Psoas muscle (tissue), 8 donors: ENCODE measurements around the gene CDKN2AIP. TPM values are rescaled to one million over a fixed set of nuclear protein-coding genes. Genes with fewer than 3 reads are reported as not detected.
A peak's percentile ranks its signal among the peaks of the same experiment; 100 is the strongest.

Experiments used
- ATAC-seq, 4 donors: fragments of 200-7000 bp; cut with Tn5 transposase; one replicate each; pipeline ENCODE4 v1.9.1; 2020; ENCODE audit warnings: moderate library complexity in 3 of 4, mild to moderate bottlenecking in 2 of 4
- DNase-seq, 2 donors: peaks; one replicate each; pipeline ENCODE4 v3.0.0-alpha.2; 2020
- H3K27ac ChIP-seq: fragments of 200-600 bp; one replicate; pipeline ENCODE4 v1.8.0; 2022
- H3K27me3 ChIP-seq, 3 donors: fragments of 200-600 bp in 1 of 3; one replicate each; pipeline versions ENCODE4 v1.6.1 to v1.8.0; 2013 to 2022; ENCODE audit warnings: low read length in 2 of 3, mild to moderate bottlenecking in 2 of 3, moderate library complexity in 1 of 3; ENCODE audit not compliant: insufficient read depth in 3 of 3
- H3K36me3 ChIP-seq, 2 donors: fragments of 200-600 bp in 1 of 2; one replicate each; pipeline versions ENCODE4 v1.6.1 to v1.8.0; 2013 to 2022; ENCODE audit warnings: low read depth in 1 of 2, mild to moderate bottlenecking in 1 of 2, moderate library complexity in 1 of 2; ENCODE audit not compliant: insufficient read depth in 1 of 2
- H3K4me1 ChIP-seq: fragments of 200-600 bp; one replicate; pipeline ENCODE4 v1.8.0; 2022
- H3K4me3 ChIP-seq: fragments of 200-600 bp; one replicate; pipeline ENCODE4 v1.8.0; 2022; ENCODE audit warnings: mild to moderate bottlenecking
- H3K9me3 ChIP-seq: fragments of 200-600 bp; one replicate; pipeline ENCODE4 v1.8.0; 2022
- WGBS, 3 donors: extraction: QIAGEN DNeasy Blood & Tissue Kit; methylation state at CpG; one replicate each; pipeline versions ENCODE4 v1.1.6 to v1.1.7; 2013; 5-methylcytosine and 5-hydroxymethylcytosine counted together
- intact Hi-C, 2 donors: fragments of 100-400 bp; cut with DNase I; formaldehyde crosslinking; loops; one replicate each; pipeline versions ENCODE4 v1.11.0 to v1.14.2; 2022
- long read RNA-seq, 2 donors: library from polyadenylated mRNA; unstranded; transcript quantifications; one replicate each; pipeline ENCODE4 v2.0.0, GENCODE V29; 2021
- polyA plus RNA-seq, 3 donors: library from polyadenylated mRNA; stranded (reverse); fragments of 200-250 nt; gene quantifications; one replicate each; pipeline ENCODE4 v1.2.3, GENCODE V29; 2013
- total RNA-seq, 4 donors: library from RNA; stranded (reverse); fragmentation: NEBNext Ultra II Directional in 2 of 4; extraction: Animal tissue kit (Norgen Biotek cat#: 25700) in 2 of 4; gene quantifications; one replicate each; pipeline versions ENCODE4 v1.2.1 to v1.2.4, GENCODE V29; 2021 to 2023
- TF ChIP-seq, protein P1 (sequence below): fragments of 200-600 bp; IDR thresholded peaks from one replicate; pipeline ENCODE4 v1.8.0; 2022; ENCODE audit warnings: antibody characterized with exemption
- donor health status: healthy with polysubstance abuse.
- donor health status: DM: no; HTN: no; CAD: no; lungs with moderate emphysema.
- donor health status: Bipolar disorder and iron deficiency.
- donor health status: healthy.
- donor health status: DM: yes; HTN: yes; CAD: no.
- donor health status: DM: no; HTN: no; CAD: no.
- donor health status: DM: no; HTN: no; CAD: no.
- donor health status: DM: yes; HTN: yes; CAD: no.

CDKN2AIP gene, protein sequence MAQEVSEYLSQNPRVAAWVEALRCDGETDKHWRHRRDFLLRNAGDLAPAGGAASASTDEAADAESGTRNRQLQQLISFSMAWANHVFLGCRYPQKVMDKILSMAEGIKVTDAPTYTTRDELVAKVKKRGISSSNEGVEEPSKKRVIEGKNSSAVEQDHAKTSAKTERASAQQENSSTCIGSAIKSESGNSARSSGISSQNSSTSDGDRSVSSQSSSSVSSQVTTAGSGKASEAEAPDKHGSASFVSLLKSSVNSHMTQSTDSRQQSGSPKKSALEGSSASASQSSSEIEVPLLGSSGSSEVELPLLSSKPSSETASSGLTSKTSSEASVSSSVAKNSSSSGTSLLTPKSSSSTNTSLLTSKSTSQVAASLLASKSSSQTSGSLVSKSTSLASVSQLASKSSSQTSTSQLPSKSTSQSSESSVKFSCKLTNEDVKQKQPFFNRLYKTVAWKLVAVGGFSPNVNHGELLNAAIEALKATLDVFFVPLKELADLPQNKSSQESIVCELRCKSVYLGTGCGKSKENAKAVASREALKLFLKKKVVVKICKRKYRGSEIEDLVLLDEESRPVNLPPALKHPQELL
- total RNA-seq, result 10 to 100 TPM in 1 of 4 donors, 1 to 10 TPM in 3; 6.9 to 13.1 (median 8.3) TPM
- 10 to 100 TPM in 2 of 3 donors, 1 to 10 TPM in 1; 6.5 to 21.0 (median 12.3) TPM for polyA plus RNA-seq
- long read RNA-seq, donor 1, partial matches to known transcripts, result 0 of 5 reads
- long read RNA-seq, donor 1, other reads (novel, unspliced or antisense), result 1 of 5 reads
- long read RNA-seq, donor 2, transcript CDKN2AIP-203 (3 exons, 2,721 nt), result major isoform, 6 of 13 reads
- long read RNA-seq, donor 2, transcript CDKN2AIP-201 (3 exons, 2,646 nt), result major isoform, 6 of 13 reads
- long read RNA-seq, donor 2, partial matches to known transcripts, result 1 of 13 reads
- long read RNA-seq, donor 2, other reads (novel, unspliced or antisense), result 0 of 13 reads

DNA sequence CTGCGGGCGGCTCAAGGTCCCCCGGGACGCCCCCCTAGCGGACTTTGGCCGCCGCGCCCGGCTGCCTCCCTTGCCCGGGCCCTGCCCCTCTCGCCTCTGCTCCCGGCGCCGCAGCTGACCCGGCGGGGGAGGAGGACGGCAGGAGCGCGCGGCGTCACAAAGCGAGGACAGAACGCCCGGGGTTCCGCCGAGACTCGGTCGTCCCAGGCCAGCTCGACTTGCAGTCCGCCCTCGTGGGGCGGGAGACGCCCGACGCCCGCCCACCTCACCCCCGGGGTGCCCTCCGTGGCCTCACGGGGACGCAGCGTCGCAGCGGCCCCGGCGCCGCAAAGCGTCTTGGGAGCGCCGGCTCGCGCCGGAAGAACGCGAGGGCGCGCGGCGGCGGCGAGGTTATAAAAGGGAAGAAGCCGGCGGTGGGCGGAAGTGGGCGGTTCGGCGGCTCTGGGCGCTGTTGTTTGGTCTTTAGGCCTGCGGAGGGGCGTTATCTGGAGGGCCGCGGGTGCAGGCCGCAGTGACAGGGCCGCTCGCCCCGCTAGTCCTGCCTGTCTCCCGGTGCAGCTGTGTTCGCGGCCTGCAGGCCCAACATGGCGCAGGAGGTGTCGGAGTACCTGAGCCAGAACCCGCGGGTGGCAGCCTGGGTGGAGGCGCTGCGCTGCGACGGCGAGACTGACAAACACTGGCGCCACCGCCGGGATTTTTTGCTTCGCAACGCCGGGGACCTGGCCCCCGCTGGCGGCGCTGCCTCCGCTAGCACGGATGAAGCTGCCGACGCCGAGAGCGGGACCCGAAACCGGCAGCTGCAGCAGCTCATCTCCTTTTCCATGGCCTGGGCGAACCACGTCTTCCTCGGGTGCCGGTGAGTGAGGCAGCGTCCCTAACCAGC is at the start of gene CDKN2AIP:
Gene CDKN2AIP (plus strand): TSS at position 423 of the 883 bp plus-strand sequence. CDS start 162 bp downstream, at position 585.
- intact Hi-C loops, result loop anchor here in 1 of 2 donors (5.0 kb wide), 1 partner anchor 58 kb away; no protein-coding TSS in a partner anchor
- H3K4me1 ChIP-seq, result peaks cover 52% of the 10 kb centered on the region
- no peaks in the 10 kb centered on the region for H3K27me3 ChIP-seq

DNA sequence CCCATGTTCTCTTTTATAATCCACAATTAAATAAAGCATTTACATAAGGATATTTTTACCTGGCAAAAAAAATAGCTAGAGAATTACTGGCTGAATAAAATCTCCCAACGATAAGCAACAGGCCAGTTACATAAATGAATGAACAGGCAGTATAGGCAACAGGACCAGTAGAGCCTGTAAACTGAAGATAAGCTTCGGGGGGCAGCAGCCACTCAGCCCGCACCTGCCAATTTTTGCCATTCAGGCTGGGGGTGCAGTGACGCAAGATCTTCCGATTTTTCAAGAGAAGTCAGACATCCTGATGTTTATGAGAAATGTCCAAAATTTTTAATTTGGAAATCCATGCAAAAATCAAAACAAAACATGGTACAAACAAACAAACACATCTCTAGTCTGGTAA is 49.0 kb upstream of the CDKN2AIP start:
- DNase-seq, result no peak
- ATAC-seq, result no peak
- no peak overlapping the region for H3K27ac ChIP-seq
- no peaks in the 10 kb centered on the region for H3K9me3 ChIP-seq
- H3K27me3 ChIP-seq, result peaks cover 0 to 18% (median 0%) of the 10 kb centered on the region in 3 donors
- no peak overlapping the region for H3K4me3 ChIP-seq
- H3K36me3 ChIP-seq, result no peaks in the 10 kb centered on the region
- peaks cover 3% of the 10 kb centered on the region for H3K4me1 ChIP-seq
- 80 to 83% (median 81%) methylated on average over 5 of the region's 5 CpGs for WGBS, 3 donors
- TF ChIP-seq, protein P1, sequence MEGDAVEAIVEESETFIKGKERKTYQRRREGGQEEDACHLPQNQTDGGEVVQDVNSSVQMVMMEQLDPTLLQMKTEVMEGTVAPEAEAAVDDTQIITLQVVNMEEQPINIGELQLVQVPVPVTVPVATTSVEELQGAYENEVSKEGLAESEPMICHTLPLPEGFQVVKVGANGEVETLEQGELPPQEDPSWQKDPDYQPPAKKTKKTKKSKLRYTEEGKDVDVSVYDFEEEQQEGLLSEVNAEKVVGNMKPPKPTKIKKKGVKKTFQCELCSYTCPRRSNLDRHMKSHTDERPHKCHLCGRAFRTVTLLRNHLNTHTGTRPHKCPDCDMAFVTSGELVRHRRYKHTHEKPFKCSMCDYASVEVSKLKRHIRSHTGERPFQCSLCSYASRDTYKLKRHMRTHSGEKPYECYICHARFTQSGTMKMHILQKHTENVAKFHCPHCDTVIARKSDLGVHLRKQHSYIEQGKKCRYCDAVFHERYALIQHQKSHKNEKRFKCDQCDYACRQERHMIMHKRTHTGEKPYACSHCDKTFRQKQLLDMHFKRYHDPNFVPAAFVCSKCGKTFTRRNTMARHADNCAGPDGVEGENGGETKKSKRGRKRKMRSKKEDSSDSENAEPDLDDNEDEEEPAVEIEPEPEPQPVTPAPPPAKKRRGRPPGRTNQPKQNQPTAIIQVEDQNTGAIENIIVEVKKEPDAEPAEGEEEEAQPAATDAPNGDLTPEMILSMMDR, result no peak
- intact Hi-C loops, result no loop called here

More for the DNA sequence above, at the start of gene CDKN2AIP:
- TF ChIP-seq, protein P1, result peak; percentile 17
- ATAC-seq (peak; percentile 94 to 96 (median 96)), DNase-seq (peak; percentile 95 to 97)
- Histone ChIP-seq H3K27ac (peak within 1 kb of the TSS; percentile 99), H3K36me3 (peaks cover 0 to 38% of the 10 kb centered on the region in 2 donors), H3K4me3 (peak within 1 kb of the TSS; percentile 98), H3K9me3 (no peaks in the 10 kb centered on the region)
- 0% methylated on average over 83 to 109 of the region's 109 CpGs for WGBS, 3 donors

DNA sequence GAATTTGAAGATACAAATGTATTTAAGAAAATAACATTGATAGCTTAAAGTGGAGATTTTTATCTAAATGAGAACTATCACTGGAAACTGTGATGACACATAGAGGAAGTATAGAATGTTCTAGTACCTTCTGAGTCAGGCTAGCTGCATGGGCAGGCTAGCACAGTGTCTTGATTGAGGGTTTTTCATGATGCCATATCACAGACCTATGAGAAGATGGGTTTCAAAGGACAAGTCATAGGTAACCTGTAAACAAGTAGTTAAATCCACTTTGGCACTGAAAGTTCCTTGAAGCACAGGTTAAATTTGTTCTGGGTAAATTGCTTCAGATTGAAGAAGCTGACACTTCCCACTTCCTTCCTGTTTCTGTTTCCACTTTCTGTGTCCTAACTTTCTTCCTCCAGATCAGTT is 48.2 kb upstream of the CDKN2AIP start:
- ATAC-seq, result no peak
- peaks cover 3% of the 10 kb centered on the region for H3K4me1 ChIP-seq
- no peak for DNase-seq
- no peak overlapping the region for H3K4me3 ChIP-seq
- no peaks in the 10 kb centered on the region for H3K9me3 ChIP-seq
- H3K36me3 ChIP-seq, result no peaks in the 10 kb centered on the region
- H3K27me3 ChIP-seq, result peaks cover 0 to 12% (median 0%) of the 10 kb centered on the region in 3 donors
- H3K27ac ChIP-seq, result no peak overlapping the region
- TF ChIP-seq, protein P1, result no peak
- intact Hi-C loops, result no loop called here

DNA sequence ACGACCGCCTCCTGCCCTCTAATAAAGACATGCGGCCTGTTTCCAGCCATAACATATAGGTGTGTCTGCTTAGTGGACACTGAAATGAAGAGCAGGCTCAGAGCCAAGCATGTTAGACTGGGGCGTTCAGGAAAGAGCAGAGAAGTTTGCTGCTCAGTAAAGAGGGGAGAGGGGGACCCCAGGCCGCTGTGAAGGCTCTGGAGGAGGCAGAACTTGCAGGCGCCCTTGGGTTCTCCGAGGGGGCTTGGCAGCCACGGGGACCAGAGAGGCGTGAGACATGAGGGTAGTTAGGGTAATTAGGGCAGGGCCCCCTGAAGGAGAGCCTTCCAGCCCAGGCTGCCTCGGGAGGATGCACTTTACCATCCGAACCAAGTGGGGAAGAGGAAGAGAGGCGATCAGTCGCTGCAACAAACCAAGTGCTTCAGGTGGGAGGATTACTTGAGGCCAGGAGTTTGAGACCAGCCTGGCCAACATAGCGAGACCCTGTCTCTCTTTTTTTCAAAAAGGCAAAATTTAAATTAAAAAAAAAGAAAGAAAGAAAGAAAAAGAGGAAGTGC is 46.6 kb upstream of the CDKN2AIP start:
- intact Hi-C loops, result no loop called here
- 81 to 85% (median 83%) methylated on average over 14 of the region's 14 CpGs for WGBS, 3 donors
- no peak for DNase-seq
- Histone ChIP-seq H3K4me3 (peak overlapping the region; percentile 76), H3K9me3 (no peaks in the 10 kb centered on the region), H3K27ac (no peak overlapping the region), H3K4me1 (peaks cover 3% of the 10 kb centered on the region), H3K27me3 (no peaks in the 10 kb centered on the region), H3K36me3 (no peaks in the 10 kb centered on the region)
- ATAC-seq, result peak in 1 of 4 donors; percentile 16
- TF ChIP-seq, protein P1, result no peak
